ENCODE measurements around the gene FADS2.
"Not testable (repeated sequence)": the region's sequence is repeated elsewhere in the genome, so short reads cannot be mapped to it uniquely, and the experiment has no call there.

Gene FADS2

DNA sequence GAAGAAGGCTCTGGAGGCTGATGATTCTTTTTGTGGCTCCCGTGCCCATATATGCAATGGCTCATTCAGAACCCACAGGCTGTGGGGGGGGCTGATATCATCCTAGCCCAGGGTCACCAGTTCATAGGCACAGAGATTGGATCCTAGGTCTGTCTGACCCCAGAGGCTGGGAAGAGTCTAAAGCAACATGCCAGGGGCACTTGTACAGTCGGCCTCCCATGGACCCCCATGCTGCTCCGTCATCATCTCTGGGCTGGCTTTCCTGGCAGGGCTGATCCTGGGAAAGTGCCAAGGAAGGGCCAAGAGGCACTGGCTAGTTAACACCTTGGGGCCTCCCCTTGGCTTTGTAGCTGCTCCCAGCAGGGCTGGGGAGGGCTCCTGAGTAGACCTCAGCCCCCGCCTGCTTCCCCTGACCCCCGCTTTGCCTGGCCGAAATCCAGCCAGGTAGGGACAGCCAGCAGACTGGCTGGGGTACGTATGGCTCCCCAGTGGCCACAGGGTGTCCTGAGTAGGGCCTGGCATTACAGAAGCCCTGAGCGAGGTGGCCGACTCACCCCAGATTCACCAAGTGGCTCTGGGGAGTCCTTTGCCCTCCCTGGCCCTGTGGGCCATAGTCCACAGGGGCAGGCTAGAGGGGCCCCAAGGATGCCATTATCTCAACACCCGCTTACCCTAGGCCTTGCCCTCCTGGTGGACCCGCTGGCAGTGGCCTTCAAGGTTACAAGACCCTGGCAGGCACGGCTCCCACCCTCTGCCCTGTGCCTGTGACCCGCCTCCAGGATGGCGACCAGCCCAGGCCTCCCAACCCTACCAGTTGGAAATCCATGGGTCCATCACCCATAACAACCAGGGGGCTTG is 40.7 kb downstream of the FADS2 start:
- DNase-seq (ENCODE audit: low spot score) = no peak

- DNase-seq (ENCODE audit: low spot score) = no peak
Measured at GRCh38 chr11:61869429-61869707, 41.3 kb downstream of the FADS2 start.

DNA sequence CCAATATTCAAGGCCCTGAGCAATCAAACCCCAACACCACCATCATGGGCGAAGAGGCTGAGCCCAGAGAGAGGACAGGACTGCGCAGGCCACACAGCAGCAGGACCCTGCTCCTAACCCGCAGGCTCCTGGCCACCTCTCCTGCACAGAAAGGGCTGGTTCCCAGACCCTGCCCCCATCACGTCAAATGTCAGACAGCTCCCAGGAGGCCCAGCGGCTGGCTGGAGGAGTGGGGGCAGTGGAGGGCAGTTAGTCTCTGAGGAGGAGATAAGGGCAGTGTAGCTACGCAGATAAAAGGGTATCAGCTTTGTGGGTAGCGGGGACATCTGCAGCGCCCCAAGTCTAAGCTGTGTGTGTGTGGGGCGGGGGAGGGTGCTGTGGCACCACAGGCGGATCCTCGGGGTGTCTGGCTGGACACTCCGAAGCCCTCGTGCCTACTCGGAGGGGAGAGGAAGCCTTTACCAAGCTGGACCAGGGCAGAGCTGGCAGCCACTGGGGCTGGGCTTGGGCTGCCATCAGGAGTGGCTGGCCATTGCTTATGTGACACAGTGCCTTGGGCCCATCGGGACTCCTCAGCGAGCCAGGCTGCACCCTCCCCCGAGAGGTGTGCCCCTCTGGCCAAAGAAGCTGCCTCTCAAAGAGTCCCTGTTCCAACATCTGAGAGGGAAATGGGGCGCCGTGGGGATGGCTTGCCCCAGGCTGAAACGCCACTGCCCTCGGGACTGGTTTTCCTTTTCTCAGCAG is 41.8 kb downstream of the FADS2 start:
- DNase-seq (ENCODE audit: low spot score) = peak; percentile 63

DNA sequence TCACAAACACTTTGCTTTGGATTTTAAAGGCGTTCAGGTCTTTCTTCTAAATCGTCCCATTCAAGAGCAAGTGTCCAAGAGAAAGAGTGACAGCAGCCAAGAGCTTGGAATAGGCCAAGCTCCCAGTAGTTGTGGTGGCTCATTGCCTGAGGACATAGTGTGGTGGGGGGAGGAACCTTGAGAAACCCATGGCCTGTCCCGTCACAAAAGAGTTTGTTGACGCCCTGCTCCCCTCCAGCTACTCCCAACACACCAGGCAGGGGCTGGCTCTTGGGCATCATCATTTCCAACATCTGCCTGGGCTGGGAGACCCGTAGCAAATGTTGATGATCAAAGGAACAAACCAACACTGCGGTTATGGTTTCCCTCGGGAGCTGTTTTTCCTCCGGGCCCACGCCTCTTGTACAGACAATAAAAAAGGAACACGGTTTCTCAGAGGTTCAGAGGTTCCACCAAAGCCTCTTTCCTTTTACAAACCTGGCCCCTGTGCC is 42.5 kb downstream of the FADS2 start:
- DNase-seq (ENCODE audit: low spot score) = no peak

DNA sequence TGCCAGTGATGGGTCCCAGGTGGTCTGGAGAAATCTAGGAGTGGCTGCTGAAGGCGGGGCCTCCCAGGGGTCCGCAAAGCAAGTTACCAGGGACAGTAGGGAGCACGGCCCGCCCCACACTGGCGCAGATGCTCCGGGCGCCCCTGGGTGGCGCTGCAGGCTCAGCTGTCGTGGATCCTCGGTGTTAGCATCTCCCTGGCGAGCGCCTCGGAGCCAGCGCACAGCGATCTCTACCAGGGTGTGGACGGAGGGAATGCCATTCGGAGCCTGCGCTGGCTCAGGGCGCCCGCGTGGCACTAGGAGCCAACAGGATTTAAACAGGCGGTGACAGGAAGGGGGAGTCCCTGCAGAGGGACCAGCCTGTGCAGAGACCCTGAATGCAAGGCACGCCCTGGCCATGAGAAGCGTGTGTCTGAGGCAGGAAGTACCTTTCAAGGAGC is 43.1 kb downstream of the FADS2 start:
- peak; percentile 99 for DNase-seq (ENCODE audit: low spot score)

DNA sequence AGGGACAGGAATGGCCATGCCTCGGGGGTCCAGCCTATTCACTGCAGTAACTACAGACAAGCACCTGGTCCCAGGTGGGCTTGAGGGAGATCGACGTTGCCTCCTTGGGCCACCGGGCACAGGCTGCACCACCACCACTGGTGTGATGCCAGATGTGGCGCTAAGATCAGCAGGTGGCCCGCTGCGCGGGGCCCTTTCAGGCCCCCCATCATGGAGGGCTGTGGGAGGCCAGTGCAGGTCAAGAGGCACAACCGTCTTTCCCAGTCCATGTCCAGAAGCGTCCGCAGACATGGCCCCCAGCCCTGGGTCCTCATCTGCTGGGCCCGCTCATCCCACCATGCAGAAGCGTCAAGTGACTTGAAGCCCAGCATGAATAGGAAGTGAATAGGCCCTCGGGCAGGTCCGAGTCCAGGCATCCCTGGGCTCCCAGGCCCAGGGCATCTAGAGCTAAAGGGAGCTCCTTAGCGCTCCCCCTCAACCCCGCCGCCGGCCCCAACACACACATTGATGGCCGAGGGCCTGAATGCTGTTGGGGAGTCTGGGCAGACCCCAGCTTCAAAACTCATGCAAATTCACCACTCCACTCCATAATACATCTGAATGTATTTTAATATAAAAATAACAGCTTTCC is 45.0 kb downstream of the FADS2 start:
- DNase-seq (ENCODE audit: low spot score) = no peak

- DNase-seq (ENCODE audit: low spot score) = no peak
Measured at GRCh38 chr11:61873588-61874376, 45.7 kb downstream of the FADS2 start.

- no peak for DNase-seq (ENCODE audit: low spot score)
Measured at GRCh38 chr11:61874377-61874809, 46.3 kb downstream of the FADS2 start.

GRCh38 chr11:61874853-61875252 is 46.8 kb downstream of the FADS2 start:
- no peak for DNase-seq (ENCODE audit: low spot score)

DNA sequence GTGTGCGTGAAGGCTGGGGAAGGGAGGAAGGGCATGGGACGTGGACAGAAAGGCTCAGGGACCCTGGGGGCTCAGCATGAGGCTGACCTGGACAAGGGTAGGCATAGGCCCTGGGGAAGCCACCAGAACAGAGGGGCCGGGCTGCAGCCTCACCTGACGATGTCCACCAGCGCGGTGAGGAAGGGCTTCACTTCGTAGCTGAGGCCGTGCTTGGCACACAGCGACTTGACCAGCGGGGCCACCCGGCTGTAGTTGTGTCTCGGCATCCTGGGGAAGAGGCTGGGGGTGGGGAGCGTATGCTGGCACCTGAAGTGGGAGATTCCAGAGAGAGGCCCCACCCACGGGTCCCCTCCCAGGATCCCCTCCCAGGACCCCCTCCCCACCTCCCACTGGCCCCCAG is 47.6 kb downstream of the FADS2 start:
- no peak for DNase-seq (ENCODE audit: low spot score)

- no peak for DNase-seq (ENCODE audit: low spot score)
Measured at GRCh38 chr11:61879152-61879551, 51.1 kb downstream of the FADS2 start.

GRCh38 chr11:61880031-61880430 is 51.9 kb downstream of the FADS2 start:
- no peak for DNase-seq (ENCODE audit: low spot score)

DNA sequence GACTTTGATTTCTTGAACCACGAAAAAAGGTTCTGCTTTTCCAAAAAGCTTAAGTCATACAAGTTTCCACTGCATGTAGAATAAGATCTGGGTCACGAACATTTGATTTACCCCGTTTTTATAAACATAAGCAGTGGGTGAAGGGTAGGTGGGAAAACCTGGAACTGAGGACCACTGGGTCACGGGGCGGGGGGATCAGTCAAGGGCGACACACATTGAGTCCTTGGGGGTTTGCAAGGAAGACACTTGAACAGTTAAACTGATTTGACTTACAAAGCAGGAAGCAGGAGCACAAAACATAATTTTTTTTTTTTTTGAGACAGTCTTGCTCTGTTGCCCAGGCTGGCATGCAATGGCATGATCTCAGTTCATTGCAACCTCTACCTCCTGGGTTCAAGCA is 52.4 kb downstream of the FADS2 start:
- DNase-seq (ENCODE audit: low spot score) = no peak

- no peak for DNase-seq (ENCODE audit: low spot score)
Measured at GRCh38 chr11:61881397-61881796, 53.3 kb downstream of the FADS2 start.

DNA sequence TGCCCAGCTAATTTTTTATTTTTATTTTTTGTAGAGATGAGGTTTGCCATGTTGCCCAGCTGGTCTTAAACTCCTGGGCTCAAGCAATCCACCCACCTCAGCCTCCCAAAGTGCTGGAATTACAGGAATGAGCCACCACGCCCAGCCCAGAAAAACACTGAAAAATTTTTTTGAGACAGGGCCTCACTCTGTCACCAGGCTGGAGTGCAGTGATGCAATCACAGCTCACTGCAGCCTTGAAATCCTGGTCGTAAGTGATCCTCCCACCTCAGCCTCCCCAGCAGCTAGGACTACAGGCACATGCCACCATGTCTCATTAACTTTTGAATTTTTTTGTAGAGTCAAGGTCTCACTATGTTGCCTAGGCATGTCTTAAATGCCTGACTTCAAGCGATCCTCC is 54.2 kb downstream of the FADS2 start:
- not testable (repeated sequence) for DNase-seq (ENCODE audit: low spot score)

DNA sequence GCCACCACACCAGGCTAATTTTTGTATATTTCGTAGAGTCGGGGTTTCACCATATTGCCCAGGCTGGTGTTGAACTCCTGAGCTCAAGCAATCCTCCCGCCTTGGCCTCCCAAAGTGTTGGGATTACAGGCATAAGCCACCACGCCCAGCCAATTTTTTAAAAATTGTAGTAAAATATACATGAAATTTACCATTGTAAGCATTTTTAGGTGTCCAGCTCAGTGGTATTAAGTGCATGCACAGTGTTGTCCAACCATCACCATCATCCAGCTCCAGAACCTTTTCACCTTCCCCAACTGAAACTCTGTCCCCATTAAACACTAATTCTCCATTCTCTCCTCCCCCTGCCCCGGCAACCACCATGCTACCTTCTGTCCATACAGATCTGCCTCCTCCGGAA is 54.8 kb downstream of the FADS2 start:
- no peak for DNase-seq (ENCODE audit: low spot score)

GRCh38 chr11:61883327-61883726 is 55.2 kb downstream of the FADS2 start:
- DNase-seq (ENCODE audit: low spot score) = no peak

GRCh38 chr11:61883947-61884346 is 55.8 kb downstream of the FADS2 start:
- no peak for DNase-seq (ENCODE audit: low spot score)

GRCh38 chr11:61885166-61885778 is 57.2 kb downstream of the FADS2 start:
- DNase-seq (ENCODE audit: low spot score) = no peak

DNA sequence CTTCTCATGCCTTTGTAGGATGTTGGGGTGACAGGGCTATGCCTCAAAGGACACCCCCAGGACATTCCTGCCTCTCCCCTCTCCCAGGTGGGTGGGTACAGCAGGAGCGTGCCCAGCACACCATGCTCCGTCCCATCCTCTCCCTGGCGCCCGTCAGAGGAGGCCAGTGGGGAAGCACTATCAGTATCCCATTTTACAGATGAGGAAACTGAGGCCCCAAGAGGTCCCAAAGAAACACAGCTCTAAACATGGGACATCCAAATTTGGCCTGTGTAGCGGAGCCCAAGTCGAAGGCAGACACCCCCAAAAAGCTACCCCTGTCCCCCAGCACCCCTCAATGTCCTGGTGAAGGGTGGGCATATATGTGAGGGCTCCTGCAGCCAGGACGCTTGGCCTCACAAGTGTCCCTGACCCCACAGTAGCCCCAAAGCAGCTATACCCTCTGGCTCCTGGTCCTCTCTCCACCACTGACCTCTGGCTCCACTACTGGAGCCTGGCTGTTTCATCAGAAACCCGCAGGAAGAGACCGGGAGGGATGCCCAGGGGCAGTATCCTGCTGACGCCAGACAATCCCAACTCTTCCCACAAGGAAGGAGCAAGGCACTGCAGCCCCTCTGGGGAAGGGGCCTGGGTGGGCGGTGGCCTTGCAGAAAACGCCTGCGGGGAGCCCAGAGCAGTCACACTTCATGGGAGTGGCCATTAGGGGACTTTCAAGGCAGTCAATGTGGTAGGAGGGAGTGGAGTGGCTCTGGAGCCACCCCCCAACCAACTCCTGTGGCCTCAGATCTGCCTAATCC is 57.9 kb downstream of the FADS2 start:
- DNase-seq (ENCODE audit: low spot score) = no peak

GRCh38 chr11:61886643-61887042 is 58.5 kb downstream of the FADS2 start:
- DNase-seq (ENCODE audit: low spot score) = no peak

Measured in HuH-7.5 (cell line).